Esophagus squamous epithelium (tissue), 5 donors: ENCODE data around the gene KLHDC7B. TPM values are rescaled to one million over a fixed set of nuclear protein-coding genes. Genes with fewer than 3 reads are reported as not detected.
A peak's percentile ranks its signal among the peaks of the same experiment; 100 is the strongest.

ENCODE experiments used
- DNase-seq: peaks from one replicate; lab custom pipeline; 2025; lab: John Stamatoyannopoulos, UW
- H3K27ac ChIP-seq, 4 donors: fragments of 200-600 bp; sonication (generic); one replicate each; pipeline ENCODE4 v1.5.1; 2016 to 2019; ENCODE audit warnings: mild to moderate bottlenecking in 1 of 4
- H3K27me3 ChIP-seq, 4 donors: fragments of 200-600 bp; sonication (generic); 1 replicate in 3 of 4; 2 replicates in 1 of 4; pipeline versions ENCODE4 v1.5.1 to v1.6.0; 2017 to 2021; ENCODE audit warnings: antibody characterized with exemption in 1 of 4
- H3K36me3 ChIP-seq, 3 donors: fragments of 200-600 bp; sonication (generic); one replicate each; pipeline ENCODE4 v1.5.1; 2016 to 2019
- H3K4me1 ChIP-seq, 3 donors: fragments of 200-600 bp; sonication (generic); one replicate each; pipeline ENCODE4 v1.5.1; 2017 to 2019
- H3K4me3 ChIP-seq, 4 donors: fragments of 200-600 bp; sonication (generic); 1 replicate in 3 of 4; 2 replicates in 1 of 4; pipeline ENCODE4 v1.5.1; 2016 to 2019; ENCODE audit warnings: mild to moderate bottlenecking in 2 of 4, moderate library complexity in 1 of 4
- H3K9me3 ChIP-seq, 3 donors: fragments of 200-600 bp; sonication (generic); one replicate each; pipeline ENCODE4 v1.5.1; 2016 to 2019
- POLR2A ChIP-seq, 4 donors: fragments of 450-650 bp; IDR thresholded peaks; one replicate each; pipeline ENCODE4 v1.6.1; 2017; ENCODE audit warnings: antibody characterized with exemption in 4 of 4, mild to moderate bottlenecking in 4 of 4, moderate library complexity in 3 of 4
- WGBS, 2 donors: methylation state at CpG; one replicate each; pipeline ENCODE4 v1.1.5; 2018; 5-methylcytosine and 5-hydroxymethylcytosine counted together
- intact Hi-C: fragments of 100-400 bp; cut with DNase I; formaldehyde crosslinking; loops from one replicate; pipeline ENCODE4 v1.15.0; 2022
- total RNA-seq, 4 donors: library from RNA; depleted of rRNA; stranded (reverse); fragments of >200 nt; gene quantifications; one replicate each; pipeline ENCODE4 v1.1.0, GENCODE V29; 2016
- TF ChIP-seq, protein P1 (sequence below), 6 experiments: fragments of 450-650 bp in 4 of 6; fragments of 200-600 bp in 2 of 6; sonication (generic) in 2 of 6; IDR thresholded peaks; one replicate each; pipeline ENCODE4 v1.5.1; 2016 to 2019; ENCODE audit warnings: antibody characterized with exemption in 6 of 6, mild to moderate bottlenecking in 4 of 6, moderate library complexity in 4 of 6
- donor health status: DM: yes; HTN: yes; CAD: no.

The KLHDC7B gene
- total RNA-seq, 4 donors from 2014 or later, result 0.26 to 0.53 (median 0.40) TPM

DNA sequence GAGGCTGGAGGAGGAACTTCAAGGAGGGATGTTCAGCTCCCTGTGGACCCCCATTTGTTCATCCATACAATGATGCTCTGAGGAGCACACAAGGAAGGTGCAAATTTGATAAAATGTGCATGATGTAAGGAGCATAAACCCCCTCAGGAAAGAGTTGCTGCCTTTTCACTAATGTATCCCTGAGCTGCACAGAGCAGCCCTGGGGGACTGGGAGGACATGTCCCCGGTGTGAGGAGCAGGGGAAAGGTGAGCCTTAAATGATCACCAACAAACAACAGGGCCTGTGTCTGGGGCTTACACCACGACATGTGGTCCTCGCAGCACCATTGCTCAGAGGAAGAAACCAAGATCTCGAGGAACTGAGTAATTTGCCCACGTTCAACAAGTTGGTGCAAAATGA is 51.4 kb downstream of the KLHDC7B start:
- intact Hi-C loops, result no loop called here
- no peak for DNase-seq
- Histone ChIP-seq H3K4me3 (no peak overlapping the region), H3K27ac (no peak overlapping the region), H3K27me3 (peaks cover 0 to 42% (median 2%) of the 10 kb centered on the region in 4 donors), H3K9me3 (no peaks in the 10 kb centered on the region), H3K36me3 (no peaks in the 10 kb centered on the region), H3K4me1 (peaks cover 0 to 16% (median 13%) of the 10 kb centered on the region in 3 donors)
- 80 to 96% methylated on average over 5 of the region's 5 CpGs for WGBS, 2 donors
- TF ChIP-seq, protein P1, sequence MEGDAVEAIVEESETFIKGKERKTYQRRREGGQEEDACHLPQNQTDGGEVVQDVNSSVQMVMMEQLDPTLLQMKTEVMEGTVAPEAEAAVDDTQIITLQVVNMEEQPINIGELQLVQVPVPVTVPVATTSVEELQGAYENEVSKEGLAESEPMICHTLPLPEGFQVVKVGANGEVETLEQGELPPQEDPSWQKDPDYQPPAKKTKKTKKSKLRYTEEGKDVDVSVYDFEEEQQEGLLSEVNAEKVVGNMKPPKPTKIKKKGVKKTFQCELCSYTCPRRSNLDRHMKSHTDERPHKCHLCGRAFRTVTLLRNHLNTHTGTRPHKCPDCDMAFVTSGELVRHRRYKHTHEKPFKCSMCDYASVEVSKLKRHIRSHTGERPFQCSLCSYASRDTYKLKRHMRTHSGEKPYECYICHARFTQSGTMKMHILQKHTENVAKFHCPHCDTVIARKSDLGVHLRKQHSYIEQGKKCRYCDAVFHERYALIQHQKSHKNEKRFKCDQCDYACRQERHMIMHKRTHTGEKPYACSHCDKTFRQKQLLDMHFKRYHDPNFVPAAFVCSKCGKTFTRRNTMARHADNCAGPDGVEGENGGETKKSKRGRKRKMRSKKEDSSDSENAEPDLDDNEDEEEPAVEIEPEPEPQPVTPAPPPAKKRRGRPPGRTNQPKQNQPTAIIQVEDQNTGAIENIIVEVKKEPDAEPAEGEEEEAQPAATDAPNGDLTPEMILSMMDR (IDR thresholded peaks at IDR 0.05), result no peak
- no peak for TF ChIP-seq POLR2A (IDR thresholded peaks at IDR 0.05)

- H3K9me3 ChIP-seq, result no peaks in the 10 kb centered on the region
- H3K27ac ChIP-seq, result no peak overlapping the region
- intact Hi-C loops, result no loop called here
- H3K27me3 ChIP-seq, result peaks cover 0 to 70% (median 2%) of the 10 kb centered on the region in 4 donors
- TF ChIP-seq, protein P1 (IDR thresholded peaks at IDR 0.05), result no peak
- no peak for TF ChIP-seq POLR2A (IDR thresholded peaks at IDR 0.05)
- DNase-seq, result no peak
- peaks cover 0 to 22% (median 13%) of the 10 kb centered on the region in 3 donors for H3K4me1 ChIP-seq
- peak overlapping the region; percentile 31 to 63 (median 45) for H3K4me3 ChIP-seq
- 53 to 74% methylated on average over 5 to 16 of the region's 52 CpGs for WGBS, 2 donors
- H3K36me3 ChIP-seq, result no peaks in the 10 kb centered on the region
These were observed 54.2 kb downstream of the KLHDC7B start for GRCh38 chr22:50599816-50600455.

- peak within 1 kb of the TSS; percentile 31 to 63 (median 45) for H3K4me3 ChIP-seq
- no peaks in the 10 kb centered on the region for H3K36me3 ChIP-seq
- H3K4me1 ChIP-seq, result peaks cover 0 to 22% (median 13%) of the 10 kb centered on the region in 3 donors
- no peak for DNase-seq
- no peaks in the 10 kb centered on the region for H3K9me3 ChIP-seq
- no peak within 1 kb of the TSS for H3K27ac ChIP-seq
- intact Hi-C loops, result no loop called here
- peaks cover 0 to 76% (median 2%) of the 10 kb centered on the region in 4 donors for H3K27me3 ChIP-seq
- no CpG with 5 or more reads among the region's 61 CpGs for WGBS, 2 donors
- no peak for TF ChIP-seq POLR2A (IDR thresholded peaks at IDR 0.05)
- TF ChIP-seq, protein P1 (IDR thresholded peaks at IDR 0.05), result no peak
These were observed 54.8 kb downstream of the KLHDC7B start, which contains the start of gene MAPK8IP2 for GRCh38 chr22:50600538-50600937. Gene MAPK8IP2 (plus strand): TSS chr22:50600793. CDS start chr22:50600819, 26 bp downstream.

Other genes with a start within 250 kb of the KLHDC7B start
- 100 to 1,000 TPM in 3 of 4 donors, 10 to 100 TPM in 1; 80.9 to 231 (median 129) TPM for gene PLXNB2, start 238.3 kb upstream of the KLHDC7B start, total RNA-seq
- 1 to 10 TPM in 3 of 4 donors, under 1 TPM in 1; 0.88 to 3.6 (median 2.9) TPM for gene DENND6B, start 218.9 kb upstream of the KLHDC7B start, total RNA-seq
- 10 to 100 TPM; 35.6 to 50.8 (median 45.6) TPM for gene PPP6R2, start 202.6 kb upstream of the KLHDC7B start, total RNA-seq
- 10 to 100 TPM; 38.3 to 92.0 (median 63.4) TPM for gene SBF1, start 70.9 kb upstream of the KLHDC7B start, total RNA-seq
- gene ADM2, start 64.4 kb upstream of the KLHDC7B start, total RNA-seq, result 1 to 10 TPM in 2 of 4 donors, under 1 TPM in 2; under 0.01 to 1.9 (median 0.89) TPM
- not detected for gene MIOX, start 59.0 kb upstream of the KLHDC7B start, total RNA-seq
- 10 to 100 TPM; 35.4 to 65.0 (median 46.2) TPM for gene LMF2, start 38.2 kb upstream of the KLHDC7B start, total RNA-seq
- gene NCAPH2, start 37.7 kb upstream of the KLHDC7B start, total RNA-seq, result 10 to 100 TPM; 30.2 to 42.6 (median 38.5) TPM
- gene SCO2, start 20.3 kb upstream of the KLHDC7B start, total RNA-seq, result 10 to 100 TPM in 1 of 4 donors, 1 to 10 TPM in 3; 5.1 to 14.9 (median 6.7) TPM
- 100 to 1,000 TPM in 2 of 4 donors, 10 to 100 TPM in 2; 86.0 to 281 (median 137) TPM for gene TYMP, start 15.9 kb upstream of the KLHDC7B start, total RNA-seq
- gene SYCE3, start 17.0 kb downstream of the KLHDC7B start, total RNA-seq, result 1 to 10 TPM in 1 of 4 donors, not detected in 3; 1.8 TPM
- gene CPT1B, start 32.5 kb downstream of the KLHDC7B start, total RNA-seq, result 10 to 100 TPM in 1 of 4 donors, 1 to 10 TPM in 3; 3.5 to 17.6 (median 8.2) TPM
- gene CHKB, start 37.0 kb downstream of the KLHDC7B start, total RNA-seq, result 10 to 100 TPM; 16.7 to 51.2 (median 35.4) TPM
- 1 to 10 TPM; 1.3 to 2.9 (median 1.7) TPM for gene MAPK8IP2, start 54.9 kb downstream of the KLHDC7B start, total RNA-seq
- gene ARSA, start 82.3 kb downstream of the KLHDC7B start, total RNA-seq, result 10 to 100 TPM; 18.7 to 47.0 (median 28.6) TPM
- 1 to 10 TPM; 3.7 to 5.9 (median 4.5) TPM for gene SHANK3, start 126.9 kb downstream of the KLHDC7B start, total RNA-seq
- gene ACR, start 192.3 kb downstream of the KLHDC7B start, total RNA-seq, result not detected
- gene RABL2B, start 237.7 kb downstream of the KLHDC7B start, total RNA-seq, result 10 to 100 TPM in 2 of 4 donors, 1 to 10 TPM in 2; 8.0 to 15.1 (median 10.7) TPM